ENCODE measurements around the gene NTRK1.

DNA sequence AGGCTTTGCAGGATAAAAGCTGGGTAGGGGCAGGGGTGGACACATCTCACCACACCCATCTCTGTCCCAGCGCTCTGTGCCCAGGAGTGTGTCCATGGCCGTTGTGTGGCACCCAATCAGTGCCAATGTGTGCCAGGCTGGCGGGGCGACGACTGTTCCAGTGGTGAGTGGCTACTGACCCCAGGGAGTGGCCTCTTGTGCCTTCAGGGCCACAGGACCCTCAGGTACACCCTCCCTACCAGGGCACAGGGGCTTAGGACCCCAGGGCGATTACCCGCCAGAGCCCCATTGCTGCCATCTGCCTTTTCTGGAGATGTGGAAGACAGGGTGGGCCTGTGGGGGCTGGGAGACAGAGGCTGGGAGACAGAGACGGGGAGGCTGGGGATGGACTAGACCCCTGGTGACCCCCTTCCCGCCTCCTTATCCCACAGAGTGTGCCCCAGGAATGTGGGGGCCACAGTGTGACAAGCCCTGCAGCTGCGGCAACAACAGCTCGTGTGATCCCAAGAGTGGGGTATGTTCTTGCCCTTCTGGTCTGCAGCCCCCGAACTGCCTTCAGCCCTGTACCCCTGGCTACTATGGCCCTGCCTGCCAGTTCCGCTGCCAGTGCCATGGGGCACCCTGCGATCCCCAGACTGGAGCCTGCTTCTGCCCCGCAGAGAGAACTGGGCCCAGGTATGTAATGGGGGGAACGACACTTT, 45.7 kb downstream of the NTRK1 start:
- TF ChIP-seq FOXA1 (IDR thresholded peaks at IDR 0.05) (no peak), FOXK2 (IDR thresholded peaks at IDR 0.05) (no peak), NFRKB (IDR thresholded peaks at IDR 0.05) (no peak), CTBP1 (IDR thresholded peaks at IDR 0.05; ENCODE audit: borderline replicate concordance) (no peak), FOXM1 (IDR thresholded peaks at IDR 0.05; ENCODE audit: borderline replicate concordance) (no peak), SUZ12 (IDR thresholded peaks at IDR 0.05) (no peak), ELF4 (IDR thresholded peaks at IDR 0.05) (no peak), LEF1 (IDR thresholded peaks at IDR 0.05; ENCODE audit: borderline replicate concordance) (no peak), SP1 (IDR thresholded peaks at IDR 0.05) (no peak), BHLHE40 (IDR thresholded peaks at IDR 0.05; ENCODE audit: borderline replicate concordance) (no peak)
